Progenitor cell of endocrine pancreas (in vitro differentiated cells): ENCODE data around the gene PRDM9. TPM values are rescaled to one million over a fixed set of nuclear protein-coding genes. Genes with fewer than 3 reads are reported as not detected.
"Not testable (repeated sequence)": the region's sequence is repeated elsewhere in the genome, so short reads cannot be mapped to it uniquely, and the experiment has no call there.

Source experiments
- DNase-seq: peaks from one replicate; pipeline ENCODE4 v3.0.0; 2021; ENCODE audit warnings: low spot score; ENCODE audit not compliant: unreplicated experiment
- H3K27ac Mint-ChIP-seq: 2 replicates; pipeline ENCODE4 v1.8.0; 2021; ENCODE audit warnings: mild to moderate bottlenecking, moderate library complexity, mixed read lengths
- H3K27me3 Mint-ChIP-seq: 2 replicates; pipeline ENCODE4 v1.8.0; 2021; ENCODE audit warnings: mixed read lengths
- H3K36me3 Mint-ChIP-seq: 2 replicates; pipeline ENCODE4 v1.8.0; 2022; ENCODE audit warnings: mixed read lengths; ENCODE audit not compliant: insufficient read depth
- H3K4me1 Mint-ChIP-seq: 2 replicates; pipeline ENCODE4 v1.8.0; 2021; ENCODE audit warnings: low read depth, mixed read lengths
- H3K4me3 Mint-ChIP-seq: 2 replicates; pipeline ENCODE4 v1.8.0; 2021; ENCODE audit warnings: low read depth, mild to moderate bottlenecking, moderate library complexity, mixed read lengths
- H3K9me3 Mint-ChIP-seq: 2 replicates; pipeline ENCODE4 v1.8.0; 2021; ENCODE audit warnings: low read depth, mixed read lengths
- total RNA-seq: library from RNA; stranded (reverse); gene quantifications from 2 replicates; pipeline ENCODE4 v1.2.1, GENCODE V29; 2021
- TF ChIP-seq, protein P1 (sequence below): fragments of 200-600 bp; sonication (generic); IDR thresholded peaks from one replicate; pipeline ENCODE4 v1.5.0; 2021; ENCODE audit warnings: antibody characterized with exemption, mild to moderate bottlenecking; ENCODE audit not compliant: unreplicated experiment

Gene PRDM9
- total RNA-seq, 1 donor from 2014 or later: not detected

DNA sequence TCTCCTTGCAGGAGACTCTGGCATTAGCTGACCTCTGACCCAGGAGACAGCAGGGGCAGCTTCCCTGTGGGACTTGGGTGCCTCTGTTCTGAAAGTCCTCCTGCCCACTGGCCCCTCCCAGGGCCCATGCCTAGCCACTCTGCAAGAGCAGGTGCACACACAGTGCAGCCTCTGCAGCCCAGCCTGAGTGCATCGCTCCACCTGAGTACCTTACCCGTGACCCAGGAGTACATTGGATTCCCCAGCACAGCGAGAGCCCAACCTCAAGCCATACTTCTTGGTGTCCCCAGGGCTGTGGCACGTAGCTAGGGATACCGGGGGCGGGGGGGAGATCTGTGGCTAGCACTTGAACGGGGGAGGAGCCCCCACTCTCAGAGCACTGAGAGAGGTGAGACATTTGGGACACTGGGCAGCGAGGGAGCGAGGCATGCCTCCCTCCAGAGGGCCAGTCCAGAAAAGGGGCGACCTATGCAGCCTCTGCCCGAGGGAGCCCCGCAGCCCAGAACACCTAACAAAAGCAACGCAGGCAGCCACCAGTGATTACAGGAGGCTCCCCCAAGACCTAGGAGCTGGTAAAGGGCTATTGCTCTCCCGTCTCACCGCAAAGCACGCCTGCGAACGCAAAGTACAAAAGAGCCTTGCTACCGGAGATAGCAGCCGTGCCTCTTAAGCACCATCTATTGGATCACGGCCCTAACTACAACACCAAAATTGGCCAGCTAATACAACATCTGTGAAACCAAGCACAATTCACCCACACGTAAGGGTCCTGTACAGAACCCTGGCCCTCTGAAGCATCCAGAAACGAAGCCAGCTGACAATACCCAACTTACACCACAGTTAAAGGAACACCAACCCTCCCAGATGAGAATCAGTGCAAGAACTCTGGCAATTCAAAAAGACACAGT is 826 bp upstream of the PRDM9 start:
- DNase-seq: no peak
- H3K36me3 Mint-ChIP-seq: peaks cover 1% of the 10 kb centered on the region
- TF ChIP-seq, protein P1, sequence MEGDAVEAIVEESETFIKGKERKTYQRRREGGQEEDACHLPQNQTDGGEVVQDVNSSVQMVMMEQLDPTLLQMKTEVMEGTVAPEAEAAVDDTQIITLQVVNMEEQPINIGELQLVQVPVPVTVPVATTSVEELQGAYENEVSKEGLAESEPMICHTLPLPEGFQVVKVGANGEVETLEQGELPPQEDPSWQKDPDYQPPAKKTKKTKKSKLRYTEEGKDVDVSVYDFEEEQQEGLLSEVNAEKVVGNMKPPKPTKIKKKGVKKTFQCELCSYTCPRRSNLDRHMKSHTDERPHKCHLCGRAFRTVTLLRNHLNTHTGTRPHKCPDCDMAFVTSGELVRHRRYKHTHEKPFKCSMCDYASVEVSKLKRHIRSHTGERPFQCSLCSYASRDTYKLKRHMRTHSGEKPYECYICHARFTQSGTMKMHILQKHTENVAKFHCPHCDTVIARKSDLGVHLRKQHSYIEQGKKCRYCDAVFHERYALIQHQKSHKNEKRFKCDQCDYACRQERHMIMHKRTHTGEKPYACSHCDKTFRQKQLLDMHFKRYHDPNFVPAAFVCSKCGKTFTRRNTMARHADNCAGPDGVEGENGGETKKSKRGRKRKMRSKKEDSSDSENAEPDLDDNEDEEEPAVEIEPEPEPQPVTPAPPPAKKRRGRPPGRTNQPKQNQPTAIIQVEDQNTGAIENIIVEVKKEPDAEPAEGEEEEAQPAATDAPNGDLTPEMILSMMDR: peak; percentile 40
- peak overlapping the region; percentile 66 for H3K4me3 Mint-ChIP-seq
- peak overlapping the region; percentile 88 for H3K27ac Mint-ChIP-seq
- H3K9me3 Mint-ChIP-seq: peaks cover 23% of the 10 kb centered on the region
- H3K27me3 Mint-ChIP-seq: no peaks in the 10 kb centered on the region
- H3K4me1 Mint-ChIP-seq: no peaks in the 10 kb centered on the region

DNA sequence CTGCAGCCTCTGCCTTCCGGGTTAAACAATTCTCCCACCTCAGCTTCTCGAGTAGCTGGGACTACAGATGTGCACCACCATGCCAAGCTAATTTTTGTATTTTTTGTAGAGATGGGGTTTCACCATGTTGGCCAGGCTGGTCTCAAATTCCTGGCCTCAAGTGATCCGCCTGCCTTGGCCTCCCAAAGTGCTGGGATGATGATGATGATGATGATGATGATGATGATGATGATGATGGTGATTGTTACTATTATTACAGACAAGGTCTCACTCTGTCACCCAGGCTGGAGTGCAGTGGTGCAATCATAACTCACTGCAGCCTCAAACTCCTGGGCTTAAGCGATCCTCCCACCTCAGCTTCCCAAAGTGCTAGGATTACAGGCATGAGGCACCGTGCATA is 3.0 kb downstream of the PRDM9 start:
- H3K4me3 Mint-ChIP-seq, H3K27ac Mint-ChIP-seq, H3K36me3 Mint-ChIP-seq, H3K27me3 Mint-ChIP-seq, H3K4me1 Mint-ChIP-seq, DNase-seq: not testable (repeated sequence)
- H3K9me3 Mint-ChIP-seq: peaks cover 20% of the 10 kb centered on the region

DNA sequence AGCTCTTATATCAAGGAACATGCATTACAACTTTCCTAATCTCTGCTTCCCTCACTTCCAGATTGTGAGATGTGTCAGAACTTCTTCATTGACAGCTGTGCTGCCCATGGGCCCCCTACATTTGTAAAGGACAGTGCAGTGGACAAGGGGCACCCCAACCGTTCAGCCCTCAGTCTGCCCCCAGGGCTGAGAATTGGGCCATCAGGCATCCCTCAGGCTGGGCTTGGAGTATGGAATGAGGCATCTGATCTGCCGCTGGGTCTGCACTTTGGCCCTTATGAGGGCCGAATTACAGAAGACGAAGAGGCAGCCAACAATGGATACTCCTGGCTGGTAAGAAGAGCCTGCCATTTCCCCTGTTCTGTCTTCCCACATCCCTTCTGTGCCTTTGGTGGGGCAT is 15.1 kb downstream of the PRDM9 start:
- no peaks in the 10 kb centered on the region for H3K36me3 Mint-ChIP-seq
- TF ChIP-seq, protein P1: no peak
- H3K4me3 Mint-ChIP-seq: no peak overlapping the region
- H3K4me1 Mint-ChIP-seq: no peaks in the 10 kb centered on the region
- no peak overlapping the region for H3K27ac Mint-ChIP-seq
- DNase-seq: no peak
- peaks cover 5% of the 10 kb centered on the region for H3K9me3 Mint-ChIP-seq
- no peaks in the 10 kb centered on the region for H3K27me3 Mint-ChIP-seq

DNA sequence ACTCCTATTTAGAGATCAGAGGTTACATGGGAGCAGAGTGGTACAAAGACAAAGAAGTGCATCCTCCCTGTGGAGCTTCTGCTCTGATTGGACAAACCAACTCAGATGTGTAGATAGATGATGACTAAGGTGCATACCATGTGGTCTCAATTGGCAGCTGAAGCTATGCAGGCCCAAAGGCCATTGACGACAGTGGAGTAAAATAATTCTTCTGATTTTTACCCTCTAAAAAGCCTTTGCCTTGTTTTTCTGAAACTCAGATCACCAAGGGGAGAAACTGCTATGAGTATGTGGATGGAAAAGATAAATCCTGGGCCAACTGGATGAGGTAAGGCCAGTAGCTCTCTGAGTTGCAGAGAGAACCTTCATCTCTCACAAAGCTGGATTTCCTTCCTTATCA is 15.6 kb downstream of the PRDM9 start:
- Mint-ChIP-seq H3K27me3 (no peaks in the 10 kb centered on the region), H3K4me3 (no peak overlapping the region), H3K27ac (no peak overlapping the region), H3K4me1 (no peaks in the 10 kb centered on the region), H3K36me3 (no peaks in the 10 kb centered on the region), H3K9me3 (peaks cover 8% of the 10 kb centered on the region)
- no peak for DNase-seq
- TF ChIP-seq, protein P1: no peak

DNA sequence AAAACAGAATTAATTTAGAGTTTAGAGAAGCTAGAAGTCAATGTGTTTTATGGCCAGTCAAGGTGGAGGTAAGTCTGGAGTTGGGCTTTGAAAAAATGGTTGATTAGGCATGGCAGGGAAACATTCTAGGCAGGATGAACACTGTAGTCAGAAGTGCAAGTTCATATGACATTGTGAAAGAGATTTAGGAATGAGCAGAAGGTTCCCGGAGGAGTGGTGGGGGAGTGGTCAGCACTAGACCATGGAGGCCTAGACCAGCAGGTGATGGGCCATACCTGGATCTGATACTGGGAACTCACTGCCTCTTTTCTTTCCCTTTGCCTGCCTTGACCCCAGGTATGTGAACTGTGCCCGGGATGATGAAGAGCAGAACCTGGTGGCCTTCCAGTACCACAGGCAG is 16.6 kb downstream of the PRDM9 start:
- Mint-ChIP-seq H3K36me3 (peaks cover 2% of the 10 kb centered on the region), H3K9me3 (peaks cover 16% of the 10 kb centered on the region), H3K4me1 (peaks cover 3% of the 10 kb centered on the region), H3K27ac (no peak overlapping the region), H3K4me3 (no peak overlapping the region), H3K27me3 (no peaks in the 10 kb centered on the region)
- TF ChIP-seq, protein P1: no peak
- no peak for DNase-seq

DNA sequence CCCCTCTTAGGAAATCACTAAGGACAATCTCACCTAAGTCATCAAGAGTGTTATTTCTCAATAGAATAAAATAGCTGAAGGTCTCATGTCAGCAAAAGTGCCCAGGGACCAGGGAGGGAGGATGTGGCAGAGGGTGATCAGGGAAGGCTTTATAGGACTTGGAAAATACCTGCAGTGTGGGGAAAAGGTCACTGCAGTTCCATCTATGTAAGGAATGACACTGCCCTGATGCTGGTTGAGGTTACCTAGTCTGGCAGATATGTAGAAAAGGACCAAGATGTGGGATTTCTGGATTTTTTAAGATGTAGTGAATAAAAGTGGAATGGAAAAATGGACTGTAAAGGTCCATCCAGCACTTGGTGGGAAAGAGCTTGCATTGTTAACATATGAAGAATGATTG is 18.3 kb downstream of the PRDM9 start:
- Mint-ChIP-seq H3K4me3 (no peak overlapping the region), H3K9me3 (peaks cover 16% of the 10 kb centered on the region), H3K4me1 (peaks cover 3% of the 10 kb centered on the region), H3K27ac (no peak overlapping the region), H3K27me3 (no peaks in the 10 kb centered on the region), H3K36me3 (peaks cover 2% of the 10 kb centered on the region)
- DNase-seq: no peak
- TF ChIP-seq, protein P1: no peak

DNA sequence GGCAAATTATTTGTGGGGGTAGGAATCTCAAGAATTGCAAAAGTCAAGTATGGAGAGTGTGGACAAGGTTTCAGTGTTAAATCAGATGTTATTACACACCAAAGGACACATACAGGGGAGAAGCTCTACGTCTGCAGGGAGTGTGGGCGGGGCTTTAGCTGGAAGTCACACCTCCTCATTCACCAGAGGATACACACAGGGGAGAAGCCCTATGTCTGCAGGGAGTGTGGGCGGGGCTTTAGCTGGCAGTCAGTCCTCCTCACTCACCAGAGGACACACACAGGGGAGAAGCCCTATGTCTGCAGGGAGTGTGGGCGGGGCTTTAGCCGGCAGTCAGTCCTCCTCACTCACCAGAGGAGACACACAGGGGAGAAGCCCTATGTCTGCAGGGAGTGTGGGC is 19.2 kb downstream of the PRDM9 start:
- DNase-seq, H3K27ac Mint-ChIP-seq, H3K27me3 Mint-ChIP-seq, H3K4me1 Mint-ChIP-seq, H3K4me3 Mint-ChIP-seq, H3K36me3 Mint-ChIP-seq: not testable (repeated sequence)
- H3K9me3 Mint-ChIP-seq: peaks cover 16% of the 10 kb centered on the region

DNA sequence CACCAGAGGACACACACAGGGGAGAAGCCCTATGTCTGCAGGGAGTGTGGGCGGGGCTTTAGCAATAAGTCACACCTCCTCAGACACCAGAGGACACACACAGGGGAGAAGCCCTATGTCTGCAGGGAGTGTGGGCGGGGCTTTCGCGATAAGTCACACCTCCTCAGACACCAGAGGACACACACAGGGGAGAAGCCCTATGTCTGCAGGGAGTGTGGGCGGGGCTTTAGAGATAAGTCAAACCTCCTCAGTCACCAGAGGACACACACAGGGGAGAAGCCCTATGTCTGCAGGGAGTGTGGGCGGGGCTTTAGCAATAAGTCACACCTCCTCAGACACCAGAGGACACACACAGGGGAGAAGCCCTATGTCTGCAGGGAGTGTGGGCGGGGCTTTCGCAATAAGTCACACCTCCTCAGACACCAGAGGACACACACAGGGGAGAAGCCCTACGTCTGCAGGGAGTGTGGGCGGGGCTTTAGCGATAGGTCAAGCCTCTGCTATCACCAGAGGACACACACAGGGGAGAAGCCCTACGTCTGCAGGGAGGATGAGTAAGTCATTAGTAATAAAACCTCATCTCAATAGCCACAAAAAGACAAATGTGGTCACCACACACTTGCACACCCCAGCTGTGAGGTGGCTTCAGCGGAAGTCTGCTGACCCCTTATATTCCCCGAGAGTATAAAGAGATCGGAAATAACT is 20.0 kb downstream of the PRDM9 start:
- H3K27ac Mint-ChIP-seq, DNase-seq, H3K4me1 Mint-ChIP-seq: not testable (repeated sequence)

More for the DNA sequence above, 20.0 kb downstream of the PRDM9 start:
- H3K9me3 Mint-ChIP-seq: peaks cover 16% of the 10 kb centered on the region
- not testable (repeated sequence) for H3K4me3 Mint-ChIP-seq, H3K36me3 Mint-ChIP-seq, H3K27me3 Mint-ChIP-seq
